Osteoblast (primary cell): ENCODE data around the gene CAPG. TPM values are rescaled to one million over a fixed set of nuclear protein-coding genes. Genes with fewer than 3 reads are reported as not detected.
"Not testable (repeated sequence)": the region's sequence is repeated elsewhere in the genome, so short reads cannot be mapped to it uniquely, and the experiment has no call there.

Experiments
- DNase-seq: peaks from one replicate; pipeline ENCODE4 v3.0.0; 2011; ENCODE audit warnings: low spot score, mixed read lengths; ENCODE audit not compliant: insufficient read length; ENCODE audit errors: missing footprints
- H2AFZ ChIP-seq: 2 replicates; pipeline ENCODE4 v1.6.0; 2011; ENCODE audit warnings: mild to moderate bottlenecking, low read length
- H3K27ac ChIP-seq: 2 replicates; pipeline ENCODE4 v1.5.1; 2011; ENCODE audit warnings: mild to moderate bottlenecking, low read depth, low read length, moderate library complexity
- H3K27me3 ChIP-seq: 2 replicates; pipeline ENCODE4 v1.6.0; 2012; ENCODE audit warnings: mild to moderate bottlenecking, control low read depth, inconsistent platforms, low read length, moderate library complexity; ENCODE audit not compliant: insufficient read depth
- H3K36me3 ChIP-seq: 2 replicates; pipeline ENCODE4 v1.5.1; 2011; ENCODE audit warnings: mild to moderate bottlenecking, low read length, control low read depth, moderate library complexity; ENCODE audit not compliant: insufficient read depth
- H3K4me1 ChIP-seq: 2 replicates; pipeline ENCODE4 v1.5.1; 2011; ENCODE audit warnings: mild to moderate bottlenecking, low read length, control low read depth, moderate library complexity; ENCODE audit not compliant: insufficient read depth
- H3K4me2 ChIP-seq: 2 replicates; pipeline ENCODE4 v1.6.0; 2011; ENCODE audit warnings: mild to moderate bottlenecking, low read length; ENCODE audit not compliant: insufficient read depth
- H3K4me3 ChIP-seq: fragments of 200-600 bp; sonication (generic); 3 replicates; pipeline ENCODE4 v1.5.1; 2012; ENCODE audit warnings: mild to moderate bottlenecking, low read length, inconsistent platforms; ENCODE audit not compliant: insufficient read depth
- H3K79me2 ChIP-seq: 2 replicates; pipeline ENCODE4 v1.6.0; 2012; ENCODE audit warnings: mild to moderate bottlenecking, low read length, control low read depth, inconsistent platforms; ENCODE audit not compliant: insufficient read depth
- H3K9me3 ChIP-seq: 2 replicates; pipeline ENCODE4 v1.5.1; 2011; ENCODE audit warnings: low read depth, low read length, control low read depth
- H4K20me1 ChIP-seq: 2 replicates; pipeline ENCODE4 v1.6.0; 2012; ENCODE audit warnings: mild to moderate bottlenecking, low read length, control low read depth; ENCODE audit not compliant: insufficient read depth
- total RNA-seq: library from RNA; depleted of rRNA; stranded (reverse); fragments of >200 nt; gene quantifications from 2 replicates; pipeline ENCODE4 v1.2.3, GENCODE V29; 2012
- TF ChIP-seq, protein P1 (sequence below): IDR thresholded peaks from 2 replicates; pipeline ENCODE4 v1.5.1; 2011; ENCODE audit warnings: mild to moderate bottlenecking, low read depth, low read length, moderate library complexity; ENCODE audit errors: extremely low read depth

The CAPG gene
- total RNA-seq, 1 donor = 140 TPM

- Histone ChIP-seq H4K20me1 (no peaks in the 10 kb centered on the region), H3K4me2 (no peak overlapping the region), H3K9me3 (no peaks in the 10 kb centered on the region), H3K27ac (no peak overlapping the region), H3K27me3 (no peaks in the 10 kb centered on the region), H3K36me3 (no peaks in the 10 kb centered on the region), H3K79me2 (no peaks in the 10 kb centered on the region), H2AFZ (peak overlapping the region; percentile 54), H3K4me3 (no peak overlapping the region), H3K4me1 (peaks cover 31% of the 10 kb centered on the region)
- TF ChIP-seq, protein P1, sequence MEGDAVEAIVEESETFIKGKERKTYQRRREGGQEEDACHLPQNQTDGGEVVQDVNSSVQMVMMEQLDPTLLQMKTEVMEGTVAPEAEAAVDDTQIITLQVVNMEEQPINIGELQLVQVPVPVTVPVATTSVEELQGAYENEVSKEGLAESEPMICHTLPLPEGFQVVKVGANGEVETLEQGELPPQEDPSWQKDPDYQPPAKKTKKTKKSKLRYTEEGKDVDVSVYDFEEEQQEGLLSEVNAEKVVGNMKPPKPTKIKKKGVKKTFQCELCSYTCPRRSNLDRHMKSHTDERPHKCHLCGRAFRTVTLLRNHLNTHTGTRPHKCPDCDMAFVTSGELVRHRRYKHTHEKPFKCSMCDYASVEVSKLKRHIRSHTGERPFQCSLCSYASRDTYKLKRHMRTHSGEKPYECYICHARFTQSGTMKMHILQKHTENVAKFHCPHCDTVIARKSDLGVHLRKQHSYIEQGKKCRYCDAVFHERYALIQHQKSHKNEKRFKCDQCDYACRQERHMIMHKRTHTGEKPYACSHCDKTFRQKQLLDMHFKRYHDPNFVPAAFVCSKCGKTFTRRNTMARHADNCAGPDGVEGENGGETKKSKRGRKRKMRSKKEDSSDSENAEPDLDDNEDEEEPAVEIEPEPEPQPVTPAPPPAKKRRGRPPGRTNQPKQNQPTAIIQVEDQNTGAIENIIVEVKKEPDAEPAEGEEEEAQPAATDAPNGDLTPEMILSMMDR = no peak
- no peak for DNase-seq
Measured at GRCh38 chr2:85441864-85442263, 31.7 kb upstream of the CAPG start.

DNA sequence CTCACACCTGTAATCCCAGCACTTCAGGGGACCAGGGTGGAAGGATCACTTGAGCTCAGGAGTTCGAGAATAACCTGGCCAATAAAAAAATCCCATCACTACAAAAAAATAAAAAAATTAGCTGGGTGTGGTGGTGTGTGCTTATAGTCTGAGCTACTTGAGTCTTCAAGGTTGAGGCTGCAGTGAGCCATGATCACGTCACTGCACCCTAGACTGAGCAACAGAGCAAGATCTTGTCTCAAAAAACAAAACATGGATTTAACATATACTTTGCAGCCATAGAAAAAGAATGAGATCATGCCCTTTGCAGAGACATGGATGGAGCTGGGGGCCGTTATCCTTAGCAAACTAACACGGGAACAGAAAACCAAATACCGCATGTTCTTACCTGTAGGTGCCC, 30.6 kb upstream of the CAPG start:
- TF ChIP-seq, protein P1 = no peak
- no peak overlapping the region for H3K4me2 ChIP-seq
- H3K27ac ChIP-seq = no peak overlapping the region
- H2AFZ ChIP-seq = no peak overlapping the region
- no peaks in the 10 kb centered on the region for H3K27me3 ChIP-seq
- DNase-seq = no peak
- no peaks in the 10 kb centered on the region for H4K20me1 ChIP-seq
- no peak overlapping the region for H3K4me3 ChIP-seq
- H3K4me1 ChIP-seq = peaks cover 23% of the 10 kb centered on the region
- no peaks in the 10 kb centered on the region for H3K36me3 ChIP-seq
- no peaks in the 10 kb centered on the region for H3K9me3 ChIP-seq
- H3K79me2 ChIP-seq = no peaks in the 10 kb centered on the region

DNA sequence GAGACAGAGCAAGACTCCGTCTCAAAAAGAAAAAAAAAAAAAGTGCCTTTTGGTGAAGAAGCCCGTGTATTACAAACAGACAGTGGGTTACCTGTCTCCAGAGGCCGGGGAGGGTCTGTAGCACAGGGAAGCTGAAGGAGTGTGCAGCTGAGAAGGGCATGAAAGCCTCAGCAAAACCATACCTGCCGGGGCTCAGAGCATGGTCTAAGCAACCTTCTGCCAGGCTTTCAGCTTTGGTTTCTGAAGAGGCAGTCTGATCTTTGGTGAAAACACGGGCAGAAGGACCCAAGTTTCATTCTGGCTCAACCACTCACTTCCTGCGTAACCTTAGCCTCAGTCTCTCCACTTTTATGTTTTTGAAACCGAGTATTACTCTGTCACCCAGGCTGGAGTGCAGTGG, 29.8 kb upstream of the CAPG start:
- no peak overlapping the region for H2AFZ ChIP-seq
- no peak overlapping the region for H3K4me2 ChIP-seq
- no peaks in the 10 kb centered on the region for H3K79me2 ChIP-seq
- TF ChIP-seq, protein P1 = no peak
- no peaks in the 10 kb centered on the region for H4K20me1 ChIP-seq
- no peaks in the 10 kb centered on the region for H3K36me3 ChIP-seq
- no peak overlapping the region for H3K27ac ChIP-seq
- H3K4me3 ChIP-seq = no peak overlapping the region
- DNase-seq = no peak
- H3K9me3 ChIP-seq = no peaks in the 10 kb centered on the region
- no peaks in the 10 kb centered on the region for H3K27me3 ChIP-seq
- peaks cover 16% of the 10 kb centered on the region for H3K4me1 ChIP-seq

- H4K20me1 ChIP-seq, H3K27me3 ChIP-seq, H3K36me3 ChIP-seq, H3K9me3 ChIP-seq, DNase-seq, H2AFZ ChIP-seq, H3K4me2 ChIP-seq, H3K27ac ChIP-seq, H3K79me2 ChIP-seq, H3K4me3 ChIP-seq: not testable (repeated sequence)
- peaks cover 11% of the 10 kb centered on the region for H3K4me1 ChIP-seq
Measured at GRCh38 chr2:85439569-85439968, 29.4 kb upstream of the CAPG start.
